ENCODE data around the gene PRKCH.

DNA sequence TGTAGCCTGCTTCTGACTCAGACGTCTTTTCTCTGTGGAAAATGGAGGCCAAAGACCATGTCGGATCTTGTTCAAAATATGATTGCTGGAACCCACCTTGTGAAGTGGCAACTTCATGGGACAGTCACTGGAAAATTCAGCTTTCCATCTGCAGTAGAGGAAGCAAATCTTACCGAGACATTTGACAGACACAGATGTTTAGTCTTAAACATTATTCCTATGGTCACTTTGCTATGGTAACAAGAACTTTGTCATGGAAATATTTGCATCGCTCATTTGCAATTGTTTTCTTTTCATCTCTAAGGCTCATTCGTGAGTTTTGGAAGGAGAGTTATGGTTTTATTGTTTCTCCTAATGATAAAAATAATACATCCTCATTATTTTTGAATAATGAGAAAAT lies 275.6 kb downstream of the PRKCH start:
- TF ChIP-seq EZH2 (IDR thresholded peaks at IDR 0.05; ENCODE audit: borderline replicate concordance, insufficient read depth, low read length, poor library complexity, severe bottlenecking) (no peak), EP300 (conservative IDR thresholded peaks at IDR 0.05; ENCODE audit: poor library complexity, severe bottlenecking) (no peak), RAD21 (conservative IDR thresholded peaks at IDR 0.05) (no peak), TAF1 (IDR thresholded peaks at IDR 0.05; ENCODE audit: low read depth) (no peak)
- TF ChIP-seq, protein P1, sequence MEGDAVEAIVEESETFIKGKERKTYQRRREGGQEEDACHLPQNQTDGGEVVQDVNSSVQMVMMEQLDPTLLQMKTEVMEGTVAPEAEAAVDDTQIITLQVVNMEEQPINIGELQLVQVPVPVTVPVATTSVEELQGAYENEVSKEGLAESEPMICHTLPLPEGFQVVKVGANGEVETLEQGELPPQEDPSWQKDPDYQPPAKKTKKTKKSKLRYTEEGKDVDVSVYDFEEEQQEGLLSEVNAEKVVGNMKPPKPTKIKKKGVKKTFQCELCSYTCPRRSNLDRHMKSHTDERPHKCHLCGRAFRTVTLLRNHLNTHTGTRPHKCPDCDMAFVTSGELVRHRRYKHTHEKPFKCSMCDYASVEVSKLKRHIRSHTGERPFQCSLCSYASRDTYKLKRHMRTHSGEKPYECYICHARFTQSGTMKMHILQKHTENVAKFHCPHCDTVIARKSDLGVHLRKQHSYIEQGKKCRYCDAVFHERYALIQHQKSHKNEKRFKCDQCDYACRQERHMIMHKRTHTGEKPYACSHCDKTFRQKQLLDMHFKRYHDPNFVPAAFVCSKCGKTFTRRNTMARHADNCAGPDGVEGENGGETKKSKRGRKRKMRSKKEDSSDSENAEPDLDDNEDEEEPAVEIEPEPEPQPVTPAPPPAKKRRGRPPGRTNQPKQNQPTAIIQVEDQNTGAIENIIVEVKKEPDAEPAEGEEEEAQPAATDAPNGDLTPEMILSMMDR (IDR thresholded peaks at IDR 0.05; ENCODE audit: poor library complexity, severe bottlenecking), result no peak
